WTC11 (cell line): ENCODE results near the gene RHOBTB1. TPM values are rescaled to one million over a fixed set of nuclear protein-coding genes. Genes with fewer than 3 reads are reported as not detected.
A peak's percentile ranks its signal among the peaks of the same experiment; 100 is the strongest.

Experiments used
- ATAC-seq: fragments of 200-7000 bp; cut with Tn5 transposase; 2 replicates; pipeline ENCODE4 v1.10.0; 2021; ENCODE audit warnings: mild to moderate bottlenecking, moderate library complexity
- CTCF ChIA-PET: fragments of 300-600 bp; sonication (Branson Sonifier 250); formaldehyde crosslinking; loops from one replicate; lab custom pipeline; 2021; ENCODE audit warnings: antibody characterized with exemption; lab: Charles Lee
- POLR2A ChIA-PET: fragments of 350-600 bp; sonication (Branson Sonifier 250); formaldehyde crosslinking; loops from one replicate; lab custom pipeline; 2021; ENCODE audit warnings: antibody characterized with exemption; lab: Charles Lee
- DNase-seq: peaks from one replicate; pipeline ENCODE4 v3.0.0; 2021; ENCODE audit warnings: low spot score
- H3K27ac Mint-ChIP-seq: 2 replicates; pipeline ENCODE4 v1.8.0; 2021; ENCODE audit warnings: mixed read lengths
- H3K27me3 Mint-ChIP-seq: 2 replicates; pipeline ENCODE4 v1.8.0; 2021; ENCODE audit warnings: low read depth, mild to moderate bottlenecking, moderate library complexity, mixed read lengths
- H3K36me3 Mint-ChIP-seq: 2 replicates; pipeline ENCODE4 v1.8.0; 2021; ENCODE audit warnings: mixed read lengths
- H3K4me1 Mint-ChIP-seq: 2 replicates; pipeline ENCODE4 v1.8.0; 2022; ENCODE audit warnings: mixed read lengths
- H3K4me3 Mint-ChIP-seq: 2 replicates; pipeline ENCODE4 v1.8.0; 2021; ENCODE audit warnings: mild to moderate bottlenecking, moderate library complexity, mixed read lengths
- H3K9me3 Mint-ChIP-seq: 2 replicates; pipeline ENCODE4 v1.8.0; 2021; ENCODE audit warnings: mixed read lengths
- AFF4 ChIP-seq: sonication (generic); formaldehyde crosslinking; IDR thresholded peaks from 2 replicates; pipeline ENCODE4 v1.8.1; 2023; ENCODE audit warnings: mild to moderate bottlenecking, missing genetic modification reagents, borderline replicate concordance
- E2F1 ChIP-seq: sonication (generic); formaldehyde crosslinking; IDR thresholded peaks from 2 replicates; pipeline ENCODE4 v1.8.0; 2022; ENCODE audit warnings: mild to moderate bottlenecking, missing genetic modification reagents
- ERG ChIP-seq: fragments of 250-450 bp; sonication (Bioruptor Pico); IDR thresholded peaks from 2 replicates; pipeline ENCODE4 v1.8.0; 2021; ENCODE audit warnings: mild to moderate bottlenecking
- GRHL2 ChIP-seq: fragments of 250-450 bp; sonication (Bioruptor Pico); IDR thresholded peaks from 2 replicates; pipeline ENCODE4 v1.8.0; 2022; ENCODE audit warnings: mild to moderate bottlenecking, moderate library complexity; ENCODE audit not compliant: insufficient replicate concordance, severe bottlenecking
- NFYB ChIP-seq: sonication (generic); formaldehyde crosslinking; conservative IDR thresholded peaks from 2 replicates; pipeline ENCODE4 v1.8.0; 2022; ENCODE audit warnings: low read depth, missing genetic modification reagents
- NR1H2 ChIP-seq: sonication (generic); formaldehyde crosslinking; IDR thresholded peaks from 2 replicates; pipeline ENCODE4 v1.9.0; 2021; ENCODE audit warnings: mild to moderate bottlenecking, moderate library complexity, missing genetic modification reagents
- OVOL2 ChIP-seq: fragments of 250-450 bp; sonication (Bioruptor Pico); IDR thresholded peaks from 2 replicates; pipeline ENCODE4 v1.9.0; 2021; ENCODE audit warnings: mild to moderate bottlenecking, borderline replicate concordance
- SMAD3 ChIP-seq: sonication (generic); formaldehyde crosslinking; IDR thresholded peaks from 2 replicates; pipeline ENCODE4 v1.8.0; 2022; ENCODE audit warnings: missing genetic modification reagents, mild to moderate bottlenecking, borderline replicate concordance
- SP1 ChIP-seq: sonication (generic); formaldehyde crosslinking; conservative IDR thresholded peaks from 2 replicates; pipeline ENCODE4 v1.8.1; 2022; ENCODE audit warnings: missing genetic modification reagents
- STAT6 ChIP-seq: sonication (generic); formaldehyde crosslinking; conservative IDR thresholded peaks from 2 replicates; pipeline ENCODE4 v1.8.1; 2023; ENCODE audit warnings: mild to moderate bottlenecking, low read depth, missing genetic modification reagents, moderate library complexity
- ZBTB43 ChIP-seq: sonication (generic); formaldehyde crosslinking; IDR thresholded peaks from 2 replicates; pipeline ENCODE4 v1.8.1; 2023; ENCODE audit warnings: mild to moderate bottlenecking, missing genetic modification reagents
- ZNF263 ChIP-seq: sonication (generic); formaldehyde crosslinking; IDR thresholded peaks from 2 replicates; pipeline ENCODE4 v1.8.1; 2022; ENCODE audit warnings: low read depth, mild to moderate bottlenecking, moderate library complexity, missing genetic modification reagents
- ZNF281 ChIP-seq: sonication (generic); formaldehyde crosslinking; IDR thresholded peaks from 2 replicates; pipeline ENCODE4 v1.8.0; 2023; ENCODE audit warnings: mild to moderate bottlenecking, missing genetic modification reagents
- ZNF416 ChIP-seq: fragments of 250-450 bp; sonication (Bioruptor Pico); IDR thresholded peaks from 2 replicates; pipeline ENCODE4 v1.9.0; 2021; ENCODE audit warnings: mild to moderate bottlenecking, inconsistent platforms
- ZNF512 ChIP-seq: sonication (generic); formaldehyde crosslinking; IDR thresholded peaks from 2 replicates; pipeline ENCODE4 v1.8.1; 2022; ENCODE audit warnings: missing genetic modification reagents, borderline replicate concordance
- total RNA-seq: library from RNA; stranded (reverse); gene quantifications from 3 replicates; pipeline ENCODE4 v1.2.3, GENCODE V29; 2021

RHOBTB1 gene
- total RNA-seq, 1 experiment from 2014 or later, result 6.9 TPM

- H3K4me3 Mint-ChIP-seq, result no peak overlapping the region
- CTCF ChIA-PET, result no interaction called here
- TF ChIP-seq ZNF512 (CRISPR knock-in tag) (peak; percentile 74; the same call in 1 of the 2 replicates), ZBTB43 (CRISPR knock-in tag) (no peak)
- TF ChIP-seq, all 79 proteins: peak for 1
- H3K27me3 Mint-ChIP-seq, result no peaks in the 10 kb centered on the region
- H3K36me3 Mint-ChIP-seq, result no peaks in the 10 kb centered on the region
- no peaks in the 10 kb centered on the region for H3K9me3 Mint-ChIP-seq
- peaks cover 7% of the 10 kb centered on the region for H3K4me1 Mint-ChIP-seq
- no peak for ATAC-seq
- POLR2A ChIA-PET, result no interaction called here
- DNase-seq, result no peak
- H3K27ac Mint-ChIP-seq, result no peak overlapping the region
Measured at GRCh38 chr10:60862517-60862916, 81.5 kb downstream of the RHOBTB1 start.

GRCh38 chr10:60856405-60856804, 87.6 kb downstream of the RHOBTB1 start:
- Mint-ChIP-seq H3K4me1 (no peaks in the 10 kb centered on the region), H3K27ac (no peak overlapping the region), H3K27me3 (no peaks in the 10 kb centered on the region), H3K36me3 (no peaks in the 10 kb centered on the region), H3K4me3 (no peak overlapping the region), H3K9me3 (no peaks in the 10 kb centered on the region)
- CTCF ChIA-PET, result no interaction called here
- no peak for TF ChIP-seq NFYB (CRISPR knock-in tag)
- no peak for TF ChIP-seq OVOL2 (CRISPR knock-in tag)
- no peak for TF ChIP-seq ZNF416
- no peak for TF ChIP-seq SP1 (CRISPR knock-in tag)
- no peak for TF ChIP-seq ZNF281 (CRISPR knock-in tag)
- no peak for TF ChIP-seq NR1H2 (CRISPR knock-in tag)
- TF ChIP-seq E2F1 (CRISPR knock-in tag), result no peak
- no peak for TF ChIP-seq ERG (CRISPR knock-in tag)
- no peak for TF ChIP-seq ZNF263 (CRISPR knock-in tag)
- no peak for TF ChIP-seq STAT6 (CRISPR knock-in tag)
- no peak for TF ChIP-seq SMAD3
- TF ChIP-seq GRHL2, result no peak
- TF ChIP-seq AFF4 (CRISPR knock-in tag), result no peak
- no peak for TF ChIP-seq ZNF512 (CRISPR knock-in tag)
- POLR2A ChIA-PET, result no interaction called here
- ATAC-seq (no peak), DNase-seq (no peak)
